OCI-M2 (cell line): ENCODE data around the gene SLC9A8.

Experiments used
- DNase-seq: peaks from one replicate; lab custom pipeline; 2025; ENCODE audit not compliant: unreplicated experiment; lab: John Stamatoyannopoulos, UW

The SLC9A8 gene

GRCh38 chr20:49913399-49914047 is 100.9 kb downstream of the SLC9A8 start:
- no peak for DNase-seq

DNA sequence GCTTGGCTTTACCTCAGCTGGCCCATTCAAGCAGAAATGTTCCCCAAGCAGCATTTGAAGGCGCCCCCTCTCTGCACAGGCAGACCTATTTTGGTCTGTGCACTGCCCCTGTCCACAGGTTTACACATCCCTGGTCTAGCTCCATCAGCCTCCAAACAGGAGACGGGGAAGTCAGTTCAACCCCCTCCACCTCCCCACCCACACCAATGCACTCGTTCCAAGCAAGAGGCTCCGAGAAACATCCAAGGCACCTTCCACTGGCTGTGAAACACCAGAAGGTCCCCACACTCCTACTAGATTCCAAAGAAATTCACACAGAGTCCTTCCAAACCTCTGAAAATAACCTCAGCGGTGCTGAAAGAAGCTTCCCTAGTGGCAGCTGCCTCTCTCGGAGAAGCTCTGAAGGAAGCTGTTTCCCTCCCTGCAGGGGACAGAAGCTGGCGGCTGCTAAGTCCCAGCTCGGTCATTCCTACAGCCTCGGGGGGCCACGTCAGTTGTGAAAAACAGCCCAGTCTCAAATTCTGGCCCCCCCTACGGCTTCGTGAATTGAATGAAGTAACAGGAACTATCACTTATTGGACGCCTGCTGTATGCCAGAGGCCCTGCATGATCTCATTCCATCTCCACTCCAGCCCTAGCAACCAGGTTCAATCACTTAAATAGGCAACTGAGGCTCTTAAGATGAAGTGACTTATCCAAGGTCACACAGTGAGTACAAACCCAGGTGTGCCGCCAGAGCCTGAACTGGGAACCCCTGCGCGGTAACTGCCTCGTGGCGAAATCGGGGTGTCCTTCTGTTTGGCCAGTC is 101.9 kb downstream of the SLC9A8 start:
- DNase-seq = no peak

- DNase-seq = no peak
Measured at GRCh38 chr20:49915118-49915379, 102.4 kb downstream of the SLC9A8 start.

DNA sequence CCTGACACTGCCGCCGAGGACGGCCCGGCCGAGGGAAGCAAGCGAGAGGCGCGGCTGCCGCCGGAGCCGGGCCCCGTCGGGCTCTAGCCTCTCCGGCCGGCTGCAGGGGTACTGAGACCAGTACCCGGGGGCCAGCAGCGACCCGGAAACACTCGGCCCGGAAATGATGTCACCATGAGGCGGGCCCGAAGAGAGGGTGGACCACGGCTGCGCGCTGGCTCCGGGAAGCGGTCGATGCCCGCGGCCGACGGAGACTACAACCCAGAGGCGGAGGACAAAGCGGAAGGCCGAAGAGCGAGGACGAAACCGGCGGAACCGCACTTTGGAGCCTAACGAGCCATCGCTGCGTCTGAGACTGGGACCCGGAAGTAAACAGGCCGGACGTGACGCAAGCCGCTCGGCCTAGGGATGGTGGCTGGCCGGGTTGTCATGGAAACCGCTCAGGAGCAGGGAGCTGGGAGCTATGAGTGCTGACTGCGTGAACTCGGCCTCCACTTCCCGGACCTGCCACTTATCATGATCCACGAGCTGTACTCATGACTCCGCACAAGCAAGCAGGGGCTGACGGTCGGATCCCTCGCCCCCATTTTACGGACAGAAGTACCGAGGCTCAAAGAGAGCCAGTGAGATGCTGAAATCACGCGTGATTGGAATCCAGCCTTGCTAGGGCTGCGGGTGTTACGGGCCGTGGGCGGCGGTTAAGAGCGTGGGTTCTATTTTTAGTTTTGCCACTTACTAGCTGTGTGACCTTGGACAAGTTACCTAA is 102.9 kb downstream of the SLC9A8 start, which contains the start of gene SPATA2:
Gene SPATA2 (minus strand): TSS at position 150 of the 766 bp plus-strand sequence. CDS start 7,039 bp downstream, outside the sequence.
- peak; percentile 72 for DNase-seq

- no peak for DNase-seq
Measured at GRCh38 chr20:49916146-49917002, 103.7 kb downstream of the SLC9A8 start.

DNA sequence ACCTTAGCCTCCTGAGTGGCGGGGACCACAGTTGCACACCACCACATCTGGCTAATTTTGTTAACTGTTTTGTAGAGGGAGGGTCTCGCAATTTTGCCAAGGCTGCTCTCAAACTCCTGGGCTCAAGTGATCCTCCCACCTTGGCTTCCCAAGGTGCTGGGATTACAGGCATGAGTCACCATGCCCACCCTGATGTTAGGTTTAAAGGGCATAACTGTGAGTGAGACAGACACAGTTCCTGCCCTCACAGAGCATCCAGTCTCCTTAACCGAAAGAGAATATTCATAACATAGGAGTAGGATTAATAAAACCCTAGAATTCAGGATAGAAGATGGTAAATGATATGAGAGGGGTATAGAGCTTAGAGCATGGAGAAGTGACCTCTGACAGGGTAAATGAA is 105.8 kb downstream of the SLC9A8 start:
- no peak for DNase-seq

DNA sequence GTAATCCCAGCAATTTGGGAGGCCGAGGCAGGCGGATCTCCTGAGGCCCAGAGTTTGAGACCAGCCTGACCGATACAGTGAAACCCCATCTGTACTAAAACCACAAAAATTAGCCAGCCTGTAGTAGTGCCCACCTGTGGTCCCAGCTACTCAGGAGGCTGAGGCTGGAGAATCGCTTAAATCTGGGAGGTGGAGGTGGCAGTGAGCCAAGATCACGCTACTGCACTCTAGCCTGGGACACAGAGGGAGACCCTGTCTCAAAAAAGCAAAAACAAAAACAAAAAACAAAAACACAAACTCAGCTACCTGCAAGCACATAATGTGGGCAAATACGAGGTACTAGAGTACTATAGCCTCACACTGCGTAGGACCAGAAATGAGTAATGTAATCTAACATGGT is 106.4 kb downstream of the SLC9A8 start:
- no peak for DNase-seq

DNA sequence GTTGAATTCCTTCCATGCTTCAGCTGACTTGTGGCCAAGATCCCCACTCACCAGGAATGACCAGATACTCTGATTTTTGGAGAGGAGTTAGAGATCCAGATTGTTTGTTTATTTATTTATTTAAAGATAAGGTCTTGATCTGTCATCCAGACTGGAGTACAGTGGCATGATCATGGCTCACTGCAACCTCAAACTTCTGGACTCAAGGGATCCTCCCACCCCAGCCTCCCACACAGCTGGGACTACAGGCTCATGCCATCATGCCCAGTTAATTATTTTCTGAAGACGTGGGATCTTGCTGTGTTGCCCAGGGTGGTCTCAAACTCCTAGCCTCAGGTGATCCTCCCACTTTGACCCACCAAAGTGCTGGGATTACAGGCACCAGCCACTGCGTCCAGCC is 106.8 kb downstream of the SLC9A8 start:
- no peak for DNase-seq

GRCh38 chr20:49924247-49924646 is 111.6 kb downstream of the SLC9A8 start:
- no peak for DNase-seq

DNA sequence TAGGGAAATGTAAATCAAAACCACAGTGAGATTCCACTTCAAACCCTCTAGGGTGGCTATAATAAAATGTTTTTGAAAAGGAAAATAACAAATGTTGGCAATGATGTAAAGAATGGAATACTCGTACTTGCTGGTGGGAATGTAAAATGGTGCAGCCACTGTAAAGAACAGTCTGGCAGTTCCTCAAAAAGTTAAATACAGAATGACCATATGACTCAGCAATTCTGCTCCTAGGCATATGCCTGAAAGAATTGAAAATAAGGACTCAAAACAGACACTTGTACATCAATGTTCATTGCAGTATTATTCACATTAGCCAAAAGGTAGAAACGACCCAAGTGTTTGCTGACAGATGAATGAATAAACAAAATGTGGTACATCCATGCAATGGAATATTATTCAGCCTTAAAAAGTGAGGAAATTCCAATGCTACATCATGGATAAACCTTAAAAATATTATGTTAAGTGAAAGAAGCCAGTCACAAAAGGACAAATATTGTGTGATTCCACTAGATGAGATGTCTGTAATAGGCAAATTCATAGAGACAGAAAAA is 113.3 kb downstream of the SLC9A8 start:
- no peak for DNase-seq

- DNase-seq = peak; percentile 38
Measured at GRCh38 chr20:49928411-49929141, 115.9 kb downstream of the SLC9A8 start.

GRCh38 chr20:49929142-49929494 is 116.5 kb downstream of the SLC9A8 start:
- no peak for DNase-seq

- no peak for DNase-seq
Measured at GRCh38 chr20:49935746-49936152, 123.1 kb downstream of the SLC9A8 start.

- peak; percentile 57 for DNase-seq
Measured at GRCh38 chr20:49936153-49937026, 123.8 kb downstream of the SLC9A8 start, which contains the start of gene RNF114. RNF114 (plus strand) TSS chr20:49936397; CDS start chr20:49936413, 16 bp downstream.

- DNase-seq = no peak
Measured at GRCh38 chr20:49937027-49937929, 124.7 kb downstream of the SLC9A8 start.

DNA sequence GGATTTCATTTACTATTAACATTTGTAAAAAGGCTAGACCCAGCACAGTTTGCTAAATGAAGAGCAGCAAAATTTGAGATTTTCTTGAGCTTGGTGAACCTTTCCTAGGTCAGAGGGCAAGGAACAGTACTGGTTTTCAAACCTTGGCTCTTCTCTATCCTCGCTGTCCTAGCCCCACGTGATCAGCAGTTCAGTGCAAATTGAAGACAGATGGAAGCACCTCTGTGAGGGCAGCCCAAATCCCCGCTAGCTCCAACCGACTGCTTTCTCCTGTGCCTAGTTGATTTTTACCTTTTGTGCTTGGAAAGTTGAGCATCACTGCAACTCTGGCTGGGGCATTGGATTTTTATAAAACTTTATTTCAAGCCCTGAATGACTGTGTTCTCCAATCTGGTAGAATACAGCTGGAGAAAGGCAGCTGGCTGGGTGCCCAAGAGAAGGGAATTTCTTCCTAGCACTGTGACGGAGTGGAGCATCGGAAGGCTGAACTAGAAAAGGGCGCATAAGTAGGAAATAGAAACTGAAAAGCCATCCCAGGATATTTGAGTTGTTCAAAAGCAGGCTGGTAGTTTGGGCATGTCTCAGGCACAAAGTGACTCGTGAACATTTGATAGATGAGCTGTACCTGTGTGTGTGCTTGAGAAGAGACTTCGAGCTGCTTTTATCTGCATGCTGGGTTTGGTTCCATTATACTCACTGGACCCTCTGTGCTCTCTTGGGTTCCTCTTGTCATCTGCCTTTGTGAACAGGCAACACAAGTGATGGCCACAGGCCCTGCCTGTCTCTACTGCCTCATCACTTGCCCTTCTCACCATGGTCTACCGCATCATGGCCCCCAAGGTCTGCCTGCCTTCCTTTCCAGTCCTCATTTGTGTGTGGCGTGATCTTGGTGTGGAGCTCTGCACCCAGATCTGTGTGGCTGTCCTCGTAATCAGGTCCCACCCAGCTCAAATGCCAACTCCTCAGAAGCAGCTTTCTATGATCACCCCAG is 125.8 kb downstream of the SLC9A8 start:
- DNase-seq = no peak

DNA sequence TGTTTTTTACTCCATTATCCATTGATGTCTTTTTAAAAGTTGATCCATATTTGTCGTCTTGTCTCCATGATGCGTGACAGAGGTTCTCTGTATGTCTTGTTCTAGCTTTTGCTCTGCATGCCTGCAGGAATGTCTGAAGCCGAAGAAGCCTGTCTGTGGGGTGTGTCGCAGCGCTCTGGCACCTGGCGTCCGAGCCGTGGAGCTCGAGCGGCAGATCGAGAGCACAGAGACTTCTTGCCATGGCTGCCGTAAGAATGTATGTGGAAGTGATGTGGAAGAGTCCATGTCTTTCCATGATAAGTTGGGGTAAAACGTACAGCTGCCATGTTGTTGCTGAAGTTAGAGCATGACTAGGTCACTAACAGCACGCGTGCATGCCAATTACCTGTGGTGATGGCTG is 128.8 kb downstream of the SLC9A8 start:
- DNase-seq = no peak
